ENCODE results near the gene NACA.
A peak's percentile ranks its signal among the peaks of the same experiment; 100 is the strongest.

Gene NACA

DNA sequence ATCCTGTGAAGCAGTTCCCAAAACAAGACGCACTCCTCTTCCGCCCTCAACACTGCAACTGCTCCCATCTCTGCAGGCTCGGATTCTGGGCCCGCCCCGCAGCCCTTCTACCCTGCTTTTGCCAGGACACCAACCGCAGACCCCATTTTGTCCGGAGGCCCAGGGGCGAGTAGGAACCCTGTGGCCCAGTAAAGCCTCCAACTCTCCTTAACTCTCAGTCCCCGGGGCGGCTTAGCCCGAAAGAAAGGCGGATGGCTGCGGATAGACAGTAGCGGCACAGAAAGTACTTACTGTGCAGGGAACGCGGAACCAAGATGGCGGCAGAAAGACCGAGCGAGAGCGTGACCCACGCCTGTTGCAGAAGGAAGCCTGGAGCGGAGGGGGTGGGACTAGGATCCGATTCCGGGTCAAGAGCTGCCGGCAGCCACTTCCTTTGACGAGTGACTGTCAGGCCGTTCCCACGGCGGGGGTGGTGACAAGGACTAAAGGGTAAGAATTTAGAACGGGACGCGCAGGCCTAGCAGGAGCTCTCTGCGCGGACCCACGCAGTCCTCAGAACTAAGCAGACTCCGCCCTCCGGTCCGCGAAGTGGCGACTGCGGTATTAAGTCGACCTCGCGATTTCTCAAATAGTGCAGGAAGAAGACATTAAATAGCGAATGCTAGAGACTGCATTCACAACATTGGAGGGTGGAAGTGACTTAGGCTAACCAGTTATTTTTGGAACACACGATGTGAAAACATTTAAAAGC is at the start of gene NACA (continued):
- TF ChIP-seq ZNF274 (IDR thresholded peaks at IDR 0.05; ENCODE audit: low read length) (no peak), ZNF274 (tag by site-specific recombination; IDR thresholded peaks at IDR 0.05; ENCODE audit: borderline replicate concordance) (no peak), TCF7L2 (IDR thresholded peaks at IDR 0.05; ENCODE audit: borderline replicate concordance, low read depth, low read length) (no peak), ZNF48 (tag by site-specific recombination; IDR thresholded peaks at IDR 0.05) (no peak), ZNF391 (tag by site-specific recombination; IDR thresholded peaks at IDR 0.05; ENCODE audit: borderline replicate concordance, low read depth) (peak; percentile 75; the same call in 1 of the 2 replicates), ZNF404 (tag by site-specific recombination; IDR thresholded peaks at IDR 0.05) (no peak), ZNF626 (tag by site-specific recombination; IDR thresholded peaks at IDR 0.05) (no peak), ZNF76 (tag by site-specific recombination; IDR thresholded peaks at IDR 0.05; ENCODE audit: borderline replicate concordance, low read depth) (peak; percentile 79), ZNF529 (tag by site-specific recombination; IDR thresholded peaks at IDR 0.05; ENCODE audit: insufficient replicate concordance) (no peak), ZNF354C (tag by site-specific recombination; IDR thresholded peaks at IDR 0.05; ENCODE audit: borderline replicate concordance, low read depth) (no peak), ZNF114 (tag by site-specific recombination; IDR thresholded peaks at IDR 0.05) (no peak), ZNF623 (tag by site-specific recombination; IDR thresholded peaks at IDR 0.05) (peak; percentile 40), ZNF701 (tag by site-specific recombination; IDR thresholded peaks at IDR 0.05) (no peak), ZNF140 (tag by site-specific recombination; IDR thresholded peaks at IDR 0.05) (no peak), ZNF624 (tag by site-specific recombination; IDR thresholded peaks at IDR 0.05) (0 out of 2 replicates have a peak, but pooled peaks have one; percentile 50), ZBTB48 (tag by site-specific recombination; IDR thresholded peaks at IDR 0.05) (peak; percentile 71), BCL11A (tag by site-specific recombination; IDR thresholded peaks at IDR 0.05; ENCODE audit: low read depth) (no peak), ZNF221 (tag by site-specific recombination; IDR thresholded peaks at IDR 0.05; ENCODE audit: borderline replicate concordance) (no peak), ZNF311 (tag by site-specific recombination; IDR thresholded peaks at IDR 0.05; ENCODE audit: borderline replicate concordance) (no peak), OVOL3 (tag by site-specific recombination; IDR thresholded peaks at IDR 0.05) (peak; percentile 64; the same call in 1 of the 2 replicates), GLI4 (tag by site-specific recombination; IDR thresholded peaks at IDR 0.05) (0 out of 2 replicates have a peak, but pooled peaks have one; percentile 44), KLF7 (tag by site-specific recombination; IDR thresholded peaks at IDR 0.05; ENCODE audit: borderline replicate concordance) (peak; percentile 52), ZNF350 (tag by site-specific recombination; IDR thresholded peaks at IDR 0.05) (no peak), RBAK (tag by site-specific recombination; IDR thresholded peaks at IDR 0.05) (no peak), ZXDB (tag by site-specific recombination; IDR thresholded peaks at IDR 0.05) (peak; percentile 95), ZNF266 (tag by site-specific recombination; IDR thresholded peaks at IDR 0.05; ENCODE audit: low read depth) (no peak), ZNF571 (tag by site-specific recombination; IDR thresholded peaks at IDR 0.05) (no peak), MYNN (tag by site-specific recombination; IDR thresholded peaks at IDR 0.05; ENCODE audit: borderline replicate concordance) (no peak), ZNF544 (tag by site-specific recombination; IDR thresholded peaks at IDR 0.05) (no peak), ZNF302 (tag by site-specific recombination; IDR thresholded peaks at IDR 0.05; ENCODE audit: low read depth) (no peak), ZNF843 (tag by site-specific recombination; IDR thresholded peaks at IDR 0.05) (peak; percentile 69), TRIM28 (IDR thresholded peaks at IDR 0.05; ENCODE audit: borderline replicate concordance, low read length) (peak; percentile 13; the same call in 1 of the 2 replicates), MZF1 (tag by site-specific recombination; IDR thresholded peaks at IDR 0.05; ENCODE audit: borderline replicate concordance) (no peak)
- TF ChIP-seq, protein P1, sequence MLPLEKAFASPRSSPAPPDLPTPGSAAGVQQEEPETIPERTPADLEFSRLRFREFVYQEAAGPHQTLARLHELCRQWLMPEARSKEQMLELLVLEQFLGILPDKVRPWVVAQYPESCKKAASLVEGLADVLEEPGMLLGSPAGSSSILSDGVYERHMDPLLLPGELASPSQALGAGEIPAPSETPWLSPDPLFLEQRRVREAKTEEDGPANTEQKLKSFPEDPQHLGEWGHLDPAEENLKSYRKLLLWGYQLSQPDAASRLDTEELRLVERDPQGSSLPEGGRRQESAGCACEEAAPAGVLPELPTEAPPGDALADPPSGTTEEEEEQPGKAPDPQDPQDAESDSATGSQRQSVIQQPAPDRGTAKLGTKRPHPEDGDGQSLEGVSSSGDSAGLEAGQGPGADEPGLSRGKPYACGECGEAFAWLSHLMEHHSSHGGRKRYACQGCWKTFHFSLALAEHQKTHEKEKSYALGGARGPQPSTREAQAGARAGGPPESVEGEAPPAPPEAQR (tag by site-specific recombination; IDR thresholded peaks at IDR 0.05) = 0 out of 2 replicates have a peak, but pooled peaks have one; percentile 51
- TF ChIP-seq, protein P2, sequence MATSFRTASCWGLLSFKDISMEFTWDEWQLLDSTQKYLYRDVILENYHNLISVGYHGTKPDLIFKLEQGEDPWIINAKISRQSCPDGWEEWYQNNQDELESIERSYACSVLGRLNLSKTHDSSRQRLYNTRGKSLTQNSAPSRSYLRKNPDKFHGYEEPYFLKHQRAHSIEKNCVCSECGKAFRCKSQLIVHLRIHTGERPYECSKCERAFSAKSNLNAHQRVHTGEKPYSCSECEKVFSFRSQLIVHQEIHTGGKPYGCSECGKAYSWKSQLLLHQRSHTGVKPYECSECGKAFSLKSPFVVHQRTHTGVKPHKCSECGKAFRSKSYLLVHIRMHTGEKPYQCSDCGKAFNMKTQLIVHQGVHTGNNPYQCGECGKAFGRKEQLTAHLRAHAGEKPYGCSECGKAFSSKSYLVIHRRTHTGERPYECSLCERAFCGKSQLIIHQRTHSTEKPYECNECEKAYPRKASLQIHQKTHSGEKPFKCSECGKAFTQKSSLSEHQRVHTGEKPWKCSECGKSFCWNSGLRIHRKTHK (tag by site-specific recombination; IDR thresholded peaks at IDR 0.05) = no peak
- TF ChIP-seq, protein P3, sequence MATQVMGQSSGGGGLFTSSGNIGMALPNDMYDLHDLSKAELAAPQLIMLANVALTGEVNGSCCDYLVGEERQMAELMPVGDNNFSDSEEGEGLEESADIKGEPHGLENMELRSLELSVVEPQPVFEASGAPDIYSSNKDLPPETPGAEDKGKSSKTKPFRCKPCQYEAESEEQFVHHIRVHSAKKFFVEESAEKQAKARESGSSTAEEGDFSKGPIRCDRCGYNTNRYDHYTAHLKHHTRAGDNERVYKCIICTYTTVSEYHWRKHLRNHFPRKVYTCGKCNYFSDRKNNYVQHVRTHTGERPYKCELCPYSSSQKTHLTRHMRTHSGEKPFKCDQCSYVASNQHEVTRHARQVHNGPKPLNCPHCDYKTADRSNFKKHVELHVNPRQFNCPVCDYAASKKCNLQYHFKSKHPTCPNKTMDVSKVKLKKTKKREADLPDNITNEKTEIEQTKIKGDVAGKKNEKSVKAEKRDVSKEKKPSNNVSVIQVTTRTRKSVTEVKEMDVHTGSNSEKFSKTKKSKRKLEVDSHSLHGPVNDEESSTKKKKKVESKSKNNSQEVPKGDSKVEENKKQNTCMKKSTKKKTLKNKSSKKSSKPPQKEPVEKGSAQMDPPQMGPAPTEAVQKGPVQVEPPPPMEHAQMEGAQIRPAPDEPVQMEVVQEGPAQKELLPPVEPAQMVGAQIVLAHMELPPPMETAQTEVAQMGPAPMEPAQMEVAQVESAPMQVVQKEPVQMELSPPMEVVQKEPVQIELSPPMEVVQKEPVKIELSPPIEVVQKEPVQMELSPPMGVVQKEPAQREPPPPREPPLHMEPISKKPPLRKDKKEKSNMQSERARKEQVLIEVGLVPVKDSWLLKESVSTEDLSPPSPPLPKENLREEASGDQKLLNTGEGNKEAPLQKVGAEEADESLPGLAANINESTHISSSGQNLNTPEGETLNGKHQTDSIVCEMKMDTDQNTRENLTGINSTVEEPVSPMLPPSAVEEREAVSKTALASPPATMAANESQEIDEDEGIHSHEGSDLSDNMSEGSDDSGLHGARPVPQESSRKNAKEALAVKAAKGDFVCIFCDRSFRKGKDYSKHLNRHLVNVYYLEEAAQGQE (tag by site-specific recombination; IDR thresholded peaks at IDR 0.05) = peak; percentile 46; the same call in 1 of the 2 replicates

All from HEK293 (cell line).